Activated CD4-positive, alpha-beta memory T cell treated with anti-CD3 and anti-CD28 coated beads for 36 hours (primary cell): ENCODE data around the gene ZFP36. TPM values are rescaled to one million over a fixed set of nuclear protein-coding genes. Genes with fewer than 3 reads are reported as not detected.
"Not testable (repeated sequence)": the region's sequence is repeated elsewhere in the genome, so short reads cannot be mapped to it uniquely, and the experiment has no call there.

Experiments used
- CTCF ChIA-PET: fragments of 350-600 bp; sonication (Branson Sonifier 250); formaldehyde crosslinking; loops from one replicate; lab custom pipeline; 2021; ENCODE audit warnings: antibody characterized with exemption, inconsistent platforms; lab: Charles Lee
- POLR2A ChIA-PET: fragments of 350-600 bp; sonication (Branson Sonifier 250); formaldehyde crosslinking; loops from one replicate; lab custom pipeline; 2021; ENCODE audit warnings: antibody characterized with exemption; lab: Charles Lee
- DNase-seq: peaks from one replicate; pipeline ENCODE4 v3.0.0-alpha.2; 2020
- H3K27ac Mint-ChIP-seq: one replicate; pipeline ENCODE4 v1.8.0; 2021; ENCODE audit warnings: mixed read lengths
- H3K27me3 Mint-ChIP-seq: one replicate; pipeline ENCODE4 v1.8.0; 2021; ENCODE audit warnings: mixed read lengths
- H3K36me3 Mint-ChIP-seq: one replicate; pipeline ENCODE4 v1.8.0; 2021; ENCODE audit warnings: mixed read lengths
- H3K4me1 Mint-ChIP-seq: one replicate; pipeline ENCODE4 v1.8.0; 2021; ENCODE audit warnings: low read depth, mixed read lengths
- H3K4me3 Mint-ChIP-seq: one replicate; pipeline ENCODE4 v1.8.0; 2021; ENCODE audit warnings: mild to moderate bottlenecking, mixed read lengths
- H3K9me3 Mint-ChIP-seq: one replicate; pipeline ENCODE4 v1.8.0; 2021; ENCODE audit warnings: mixed read lengths
- intact Hi-C: fragments of 100-400 bp; cut with micrococcal nuclease; formaldehyde crosslinking; loops from one replicate; pipeline ENCODE4 v1.15.1; 2023
- microRNA-seq: library from miRNA; unstranded; fragments of <30 nt; microRNA quantifications from one replicate; pipeline ENCODE4 v1.2.0, GENCODE V29; 2022; ENCODE audit warnings: borderline number of aligned reads, borderline microRNAs expressed, borderline replicate concordance
- total RNA-seq, 2 experiments: library from RNA; stranded (reverse); gene quantifications; one replicate each; pipeline ENCODE4 v1.2.3, GENCODE V29; 2021

The ZFP36 gene
- total RNA-seq, 2 experiments from 2014 or later = 104 to 118 TPM

GRCh38 chr19:39438270-39438934, 31.8 kb downstream of the ZFP36 start:
- Mint-ChIP-seq H3K4me1 (peaks cover 38% of the 10 kb centered on the region), H3K4me3 (no peak overlapping the region), H3K27me3 (no peaks in the 10 kb centered on the region), H3K9me3 (no peaks in the 10 kb centered on the region), H3K27ac (no peak overlapping the region), H3K36me3 (peaks cover 27% of the 10 kb centered on the region)
- intact Hi-C loops = no loop called here
- POLR2A ChIA-PET = interaction anchor here (0.6 to 1.2 kb wide), 2 partner anchors 94 to 95 kb away, joined by 3 read pairs; no protein-coding TSS in a partner anchor
- CTCF ChIA-PET = interaction anchor here (0.9 to 3.3 kb wide), 4 partner anchors 41 to 234 kb away, joined by 4 to 26 read pairs (median 6); partner anchors contain the start of gene EID2B
- DNase-seq = no peak

DNA sequence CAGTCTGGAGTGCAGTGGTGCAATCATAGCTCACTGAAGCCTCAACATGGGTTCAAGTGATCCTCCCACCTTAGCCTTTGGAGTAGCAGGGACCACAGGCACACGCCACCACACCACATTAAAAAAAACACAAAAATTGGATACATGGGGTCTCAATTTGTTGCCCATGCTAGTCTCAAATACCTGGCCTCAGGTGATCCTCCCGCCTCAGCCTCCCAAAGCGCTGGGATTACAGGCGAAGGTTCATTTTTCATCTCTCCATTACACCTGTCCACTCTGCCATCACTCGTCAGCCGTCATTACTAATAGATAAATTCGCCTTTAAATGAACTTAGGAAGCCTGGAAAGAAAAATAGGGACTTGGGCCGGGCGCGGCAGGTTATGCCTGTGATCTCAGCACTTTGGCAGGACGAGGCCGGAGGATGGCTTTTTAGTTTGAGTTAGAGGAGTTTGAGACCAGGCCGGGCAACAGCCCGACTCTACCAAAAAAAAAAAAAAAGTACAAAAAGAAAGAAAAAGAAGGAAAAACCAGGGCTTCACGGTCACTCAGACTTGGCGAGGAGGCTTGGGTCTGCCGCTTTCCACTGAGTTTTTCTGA, 38.0 kb downstream of the ZFP36 start:
- Mint-ChIP-seq H3K4me1 (peaks cover 43% of the 10 kb centered on the region), H3K27me3 (no peaks in the 10 kb centered on the region), H3K27ac (peak overlapping the region; percentile 99), H3K4me3 (peak overlapping the region; percentile 98), H3K36me3 (peaks cover 38% of the 10 kb centered on the region), H3K9me3 (no peaks in the 10 kb centered on the region)
- no peak for DNase-seq
- POLR2A ChIA-PET = interaction anchor here (1.0 to 6.1 kb wide), 9 partner anchors 9 to 102 kb away, joined by 3 to 117 read pairs (median 4); partner anchors contain the start of gene RPS16
- CTCF ChIA-PET = interaction anchor here (0.6 to 1.1 kb wide), 4 partner anchors 41 to 106 kb away, joined by 3 read pairs; no protein-coding TSS in a partner anchor
- intact Hi-C loops = loop anchor here (1.0 to 2.0 kb wide), 6 partner anchors 8 to 234 kb away; partner anchors contain the start of genes MED29, PAF1, PLEKHG2 and TIMM50

- peak within 1 kb of the TSS; percentile 99 for H3K27ac Mint-ChIP-seq
- H3K27me3 Mint-ChIP-seq = no peaks in the 10 kb centered on the region
- DNase-seq = peak; percentile 99
- H3K4me3 Mint-ChIP-seq = peak within 1 kb of the TSS; percentile 98
- ChIA-PET POLR2A (interaction anchor here (0.7 to 6.1 kb wide), 10 partner anchors 10 to 101 kb away, joined by 3 to 117 read pairs (median 4); partner anchors contain the start of gene RPS16), CTCF (interaction anchor here (0.6 to 2.0 kb wide), 7 partner anchors 10 to 107 kb away, joined by 3 to 8 read pairs (median 3); partner anchors contain the start of genes PLEKHG2 and RPS16)
- peaks cover 40% of the 10 kb centered on the region for H3K36me3 Mint-ChIP-seq
- peaks cover 47% of the 10 kb centered on the region for H3K4me1 Mint-ChIP-seq
- intact Hi-C loops = loop anchor here (1.0 to 2.0 kb wide), 7 partner anchors 9 to 233 kb away; partner anchors contain the start of genes MED29, PAF1, PLEKHG2 and TIMM50
- H3K9me3 Mint-ChIP-seq = no peaks in the 10 kb centered on the region
Measured at GRCh38 chr19:39445196-39446111, 38.8 kb downstream of the ZFP36 start, which contains the start of gene SUPT5H. SUPT5H (plus strand) TSS chr19:39445582; CDS start chr19:39445891, 309 bp downstream.

- no peak for DNase-seq
- Mint-ChIP-seq H3K4me1 (peaks cover 51% of the 10 kb centered on the region), H3K36me3 (peaks cover 42% of the 10 kb centered on the region), H3K27ac (peak overlapping the region; percentile 99), H3K9me3 (no peaks in the 10 kb centered on the region), H3K27me3 (no peaks in the 10 kb centered on the region), H3K4me3 (peak overlapping the region; percentile 98)
- ChIA-PET POLR2A (interaction anchor here (0.7 to 6.1 kb wide), 7 partner anchors 11 to 93 kb away, joined by 3 to 117 read pairs (median 3); partner anchors contain the start of genes DLL3 and RPS16), CTCF (interaction anchor here (0.6 to 2.2 kb wide), 6 partner anchors 11 to 333 kb away, joined by 3 to 8 read pairs (median 5); partner anchors contain the start of genes EID2, PLEKHG2 and RPS16)
- intact Hi-C loops = loop anchor here (1.0 kb wide), 1 partner anchor 137 kb away; no protein-coding TSS in a partner anchor
Measured at GRCh38 chr19:39446365-39447084, 39.9 kb downstream of the ZFP36 start.

DNA sequence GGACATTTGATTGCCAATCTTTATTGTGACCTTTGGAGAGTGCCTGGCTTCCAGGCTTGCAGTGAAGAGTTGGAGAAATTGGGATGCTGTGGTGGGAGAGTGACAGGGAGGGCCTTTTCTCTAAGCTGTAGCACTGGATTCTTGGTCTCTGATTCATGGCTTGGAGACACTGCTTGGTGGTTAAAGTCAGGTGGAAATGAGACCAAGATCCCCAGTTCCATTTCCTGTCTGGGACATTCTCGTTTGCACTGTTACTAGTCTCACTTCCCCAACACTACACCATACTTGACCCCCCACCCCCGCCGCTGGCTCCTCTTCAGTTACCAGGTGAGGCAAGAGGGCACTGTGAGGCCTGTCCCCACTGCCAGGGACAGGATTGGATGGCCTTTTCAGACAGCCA, 41.6 kb downstream of the ZFP36 start:
- H3K36me3 Mint-ChIP-seq = peaks cover 58% of the 10 kb centered on the region
- intact Hi-C loops = no loop called here
- CTCF ChIA-PET = interaction anchor here (0.6 to 2.2 kb wide), 4 partner anchors 27 to 324 kb away, joined by 3 to 8 read pairs (median 4); no protein-coding TSS in a partner anchor
- H3K4me3 Mint-ChIP-seq = peak overlapping the region; percentile 98
- H3K9me3 Mint-ChIP-seq = no peaks in the 10 kb centered on the region
- H3K27ac Mint-ChIP-seq = peak overlapping the region; percentile 99
- peaks cover 64% of the 10 kb centered on the region for H3K4me1 Mint-ChIP-seq
- H3K27me3 Mint-ChIP-seq = no peaks in the 10 kb centered on the region
- POLR2A ChIA-PET = interaction anchor here (0.8 to 6.1 kb wide), 3 partner anchors 13 to 135 kb away, joined by 3 to 117 read pairs (median 3); partner anchors contain the start of gene RPS16
- DNase-seq = peak; percentile 77

DNA sequence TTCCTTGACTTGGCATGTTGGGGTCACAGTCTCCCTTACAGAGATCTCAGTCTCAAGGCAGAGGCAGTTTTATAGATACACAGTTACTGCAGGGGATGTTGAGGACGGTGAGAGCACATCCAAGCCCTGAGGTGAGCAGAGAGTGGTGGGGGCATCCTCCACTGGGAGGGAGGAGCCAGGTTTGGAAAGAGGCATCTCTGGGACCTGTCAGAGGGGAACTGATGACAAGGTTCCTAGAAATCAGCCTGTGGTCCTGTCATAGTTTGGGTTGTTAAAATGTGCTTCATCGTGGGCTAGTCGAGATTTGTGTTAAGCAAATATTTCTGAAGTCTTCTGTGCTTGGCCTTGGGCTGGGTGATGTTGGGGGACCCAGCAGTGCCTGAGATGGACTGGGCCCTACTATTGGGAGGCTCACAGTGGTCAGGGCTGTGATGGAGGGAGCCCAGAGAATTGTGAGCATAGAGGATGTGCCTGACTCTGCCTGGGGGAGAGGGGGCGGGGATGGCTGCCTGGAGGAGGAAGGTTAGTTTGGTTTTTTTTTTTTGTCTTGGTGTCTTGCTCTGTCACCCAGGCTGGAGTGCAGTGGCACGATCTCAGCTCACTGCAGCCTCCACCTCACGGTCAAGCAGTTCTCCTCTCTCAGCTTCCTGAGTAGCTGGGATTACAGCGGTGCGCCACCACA, 42.6 kb downstream of the ZFP36 start:
- ChIA-PET POLR2A (interaction anchor here (0.7 to 6.1 kb wide), 3 partner anchors 13 to 48 kb away, joined by 3 to 117 read pairs (median 3); partner anchors contain the start of gene RPS16), CTCF (interaction anchor here (1.0 to 1.6 kb wide), 2 partner anchors 26 to 223 kb away, joined by 3 to 6 read pairs; no protein-coding TSS in a partner anchor)
- Mint-ChIP-seq H3K9me3 (no peaks in the 10 kb centered on the region), H3K27me3 (no peaks in the 10 kb centered on the region), H3K4me3 (peak overlapping the region; percentile 64), H3K36me3 (peaks cover 60% of the 10 kb centered on the region), H3K4me1 (peaks cover 65% of the 10 kb centered on the region), H3K27ac (peak overlapping the region; percentile 99)
- intact Hi-C loops = no loop called here
- DNase-seq = peak; percentile 60

DNA sequence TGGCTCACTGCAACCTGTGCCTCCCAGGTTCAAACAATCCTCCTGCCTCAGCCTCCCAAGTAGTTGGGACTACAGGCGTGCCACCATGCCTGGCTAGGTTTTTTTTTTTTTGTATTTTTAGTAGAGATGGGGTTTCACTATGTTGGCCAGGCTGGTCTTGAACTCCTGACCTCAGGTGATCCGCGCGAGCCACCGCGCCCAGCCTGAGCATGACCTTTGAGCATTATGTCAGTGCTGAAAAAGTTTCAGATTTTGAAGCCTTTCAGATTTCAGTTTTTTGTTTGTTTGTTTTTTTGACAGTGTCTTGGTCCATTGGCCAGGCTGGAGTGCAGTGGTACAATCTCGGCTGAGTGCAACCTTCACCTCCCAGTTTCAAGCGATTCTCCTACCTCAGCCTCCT, 44.6 kb downstream of the ZFP36 start:
- Mint-ChIP-seq H3K27ac (peak overlapping the region; percentile 73), H3K4me1 (peaks cover 64% of the 10 kb centered on the region), H3K36me3 (peaks cover 54% of the 10 kb centered on the region)
- H3K9me3 Mint-ChIP-seq, POLR2A ChIA-PET, intact Hi-C loops, CTCF ChIA-PET, DNase-seq, H3K27me3 Mint-ChIP-seq, H3K4me3 Mint-ChIP-seq: not testable (repeated sequence)

Small RNAs within 50 kb of the gene (microRNA-seq; reads per million reads assigned to microRNA genes)
- 1.2 reads per million for gene MIR4530

Other genes with a start within 250 kb of the ZFP36 start
- gene NCCRP1, start 209.9 kb upstream of the ZFP36 start, total RNA-seq = not detected
- gene SYCN, start 202.6 kb upstream of the ZFP36 start, total RNA-seq = not detected
- gene IFNL3, start 161.8 kb upstream of the ZFP36 start, total RNA-seq = under 1 TPM in 1 of 2 experiments, not detected in 1; 0.34 TPM
- gene IFNL4, start 158.0 kb upstream of the ZFP36 start, total RNA-seq = not detected
- not detected for gene IFNL2, start 138.5 kb upstream of the ZFP36 start, total RNA-seq
- gene IFNL1, start 110.4 kb upstream of the ZFP36 start, total RNA-seq = 1 to 10 TPM; 1.2 to 1.6 TPM
- 1 to 10 TPM; 6.4 to 6.5 TPM for gene LRFN1, start 86.0 kb upstream of the ZFP36 start, total RNA-seq
- 100 to 1,000 TPM; 393 to 415 TPM for gene GMFG, start 70.8 kb upstream of the ZFP36 start, total RNA-seq
- gene SAMD4B, start 64.4 kb upstream of the ZFP36 start, total RNA-seq = 10 to 100 TPM; 49.4 to 51.3 TPM
- 10 to 100 TPM; 41.6 to 43.8 TPM for gene PAF1, start 15.7 kb upstream of the ZFP36 start, total RNA-seq
- gene MED29, start 15.5 kb upstream of the ZFP36 start, total RNA-seq = 10 to 100 TPM; 22.2 to 26.9 TPM
- gene PLEKHG2, start 5.8 kb downstream of the ZFP36 start, total RNA-seq = 10 to 100 TPM; 74.9 to 80.6 TPM
- gene RPS16, start 29.1 kb downstream of the ZFP36 start, total RNA-seq = 1,000 to 10,000 TPM; 3,682 to 3,746 TPM
- gene SUPT5H, start 38.7 kb downstream of the ZFP36 start, total RNA-seq = 100 to 1,000 TPM; 180 to 183 TPM
- gene TIMM50, start 74.0 kb downstream of the ZFP36 start, total RNA-seq = 10 to 100 TPM; 83.1 to 86.7 TPM
- under 1 TPM; 0.67 to 0.80 TPM for gene DLL3, start 92.1 kb downstream of the ZFP36 start, total RNA-seq
- not detected for gene SELENOV, start 108.3 kb downstream of the ZFP36 start, total RNA-seq
- gene EID2B, start 126.0 kb downstream of the ZFP36 start, total RNA-seq = 1 to 10 TPM; 3.3 to 3.8 TPM
- gene EID2, start 133.3 kb downstream of the ZFP36 start, total RNA-seq = 10 to 100 TPM; 13.0 to 13.1 TPM
- not detected for gene LGALS13, start 195.7 kb downstream of the ZFP36 start, total RNA-seq
- gene LGALS16, start 249.1 kb downstream of the ZFP36 start, total RNA-seq = not detected